NOMO-1 (cell line): ENCODE results near the gene GLMN.

Source experiments
- DNase-seq, 2 experiments: peaks; one replicate each; lab custom pipeline; 2025; ENCODE audit not compliant: unreplicated experiment in 2 of 2; lab: John Stamatoyannopoulos, UW

The GLMN gene

GRCh38 chr1:92298573-92299476 is at the start of gene GLMN, which contains the start of gene RPAP2:
Gene GLMN (minus strand): TSS chr1:92298987. CDS start chr1:92297999, 988 bp downstream.
Gene RPAP2 (plus strand): TSS chr1:92299059. CDS start chr1:92299074, 15 bp downstream.
- DNase-seq, result peak; percentile 74 to 90

DNA sequence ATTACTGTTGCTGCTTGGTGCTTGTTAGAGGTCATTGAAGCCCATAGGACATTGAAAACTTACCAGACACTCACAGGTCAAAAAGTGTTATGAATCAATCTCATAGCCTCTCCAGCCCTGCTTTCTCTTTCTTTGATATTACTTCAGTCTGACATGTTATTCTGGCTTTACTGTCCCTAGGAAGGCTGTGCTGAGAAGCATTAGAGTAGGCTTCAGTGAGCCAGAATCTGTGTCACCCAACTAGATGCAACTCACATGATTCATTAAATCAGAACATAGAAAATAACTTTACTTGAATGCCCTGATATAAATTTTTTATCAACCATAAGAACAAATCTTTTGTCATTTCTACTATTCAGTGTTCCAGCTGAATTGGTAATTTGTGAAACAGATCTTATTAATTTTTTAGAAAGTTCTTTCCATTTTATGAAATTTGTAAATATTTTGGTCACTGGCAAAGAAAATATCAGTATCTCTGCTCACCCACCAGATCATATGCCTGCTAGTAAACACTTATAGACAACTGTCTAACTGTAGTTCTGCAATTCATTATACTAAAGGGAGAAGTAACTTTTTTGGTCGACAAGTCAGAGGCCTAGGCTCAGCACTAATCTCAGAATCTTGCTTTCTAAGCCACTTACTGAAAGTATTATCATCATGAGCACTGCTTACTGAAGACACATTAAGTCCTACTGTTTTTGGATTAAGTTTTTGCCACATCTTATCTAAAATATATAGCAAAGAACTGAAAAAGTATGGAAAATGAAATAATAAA is 48.3 kb upstream of the GLMN start:
- peak; percentile 26 to 57 for DNase-seq

GRCh38 chr1:92343061-92343460 is 44.3 kb upstream of the GLMN start:
- no peak for DNase-seq

GRCh38 chr1:92342401-92342800 is 43.6 kb upstream of the GLMN start:
- no peak for DNase-seq

DNA sequence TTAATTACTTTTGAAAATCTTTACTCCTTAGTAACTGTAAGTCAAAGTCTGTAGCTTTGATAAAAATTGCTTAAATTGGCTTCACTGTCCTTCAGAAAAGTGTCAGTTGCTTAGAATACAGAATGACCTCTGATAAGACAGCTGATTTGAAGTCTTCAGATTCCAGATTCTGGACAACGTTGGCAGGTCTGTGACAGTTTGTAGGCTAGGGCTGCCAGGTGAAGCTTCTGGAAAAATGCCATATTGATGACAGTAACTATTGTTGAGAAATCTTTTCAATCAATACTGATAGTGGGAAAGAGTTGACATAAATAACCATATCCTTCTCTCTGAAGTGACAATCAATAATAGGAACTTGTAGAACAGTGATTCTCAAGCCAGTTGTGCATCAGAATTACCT is 41.4 kb upstream of the GLMN start:
- DNase-seq, result no peak

DNA sequence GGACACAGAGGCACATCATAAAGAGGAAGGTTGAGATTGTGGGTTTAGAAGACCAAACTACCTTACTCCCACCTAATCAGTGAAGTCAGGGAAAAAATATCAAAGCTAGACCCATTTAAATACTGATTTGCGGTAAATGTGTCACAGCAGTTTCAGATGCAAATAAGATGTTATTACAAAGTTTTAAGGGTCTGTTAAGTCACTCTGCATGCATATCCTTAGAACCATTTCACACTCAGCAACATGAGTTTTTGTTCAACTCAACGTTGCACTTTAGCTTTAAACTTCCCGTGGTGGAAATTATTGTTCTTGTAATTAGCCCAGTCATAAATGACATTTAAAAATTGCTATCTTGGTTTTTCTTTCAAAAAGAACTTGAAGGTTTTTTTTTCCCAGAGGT is 34.9 kb upstream of the GLMN start:
- DNase-seq, result no peak

DNA sequence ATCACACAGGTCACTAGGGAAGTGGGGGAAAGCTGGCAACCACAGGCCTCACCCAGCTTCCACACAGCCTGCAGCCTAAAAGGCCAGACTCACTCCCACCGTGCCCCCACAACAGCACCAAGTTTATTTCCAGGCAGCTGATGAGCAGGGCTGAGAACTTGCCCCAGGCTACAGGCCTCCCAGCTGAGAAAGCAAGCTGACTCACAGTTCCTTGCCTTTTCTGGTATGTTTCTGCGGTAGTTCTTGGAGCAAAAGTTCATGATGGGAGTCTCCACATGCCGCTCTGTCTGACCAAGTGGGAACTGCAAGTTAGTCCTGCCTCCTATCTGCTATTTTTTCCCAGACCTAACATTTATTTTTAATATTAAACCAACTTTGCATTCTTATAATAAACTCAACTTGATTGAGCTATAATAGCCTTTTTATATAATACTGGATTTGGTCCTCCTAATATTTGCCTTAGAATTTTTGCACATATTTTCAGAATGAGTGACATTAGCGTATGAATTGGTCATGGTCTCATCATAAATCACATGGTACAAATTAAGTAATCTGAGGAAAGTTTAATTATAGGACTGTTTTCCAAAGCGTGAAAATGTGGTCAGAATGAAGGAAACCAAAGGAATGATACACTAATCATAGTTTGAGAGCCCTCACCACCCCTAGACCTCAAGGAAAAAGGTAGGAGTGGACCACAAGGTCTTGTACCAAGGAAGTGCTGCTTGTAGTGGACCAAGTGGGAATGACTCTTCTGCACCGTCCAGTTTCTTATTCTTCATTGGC is 30.8 kb upstream of the GLMN start:
- no peak for DNase-seq

DNA sequence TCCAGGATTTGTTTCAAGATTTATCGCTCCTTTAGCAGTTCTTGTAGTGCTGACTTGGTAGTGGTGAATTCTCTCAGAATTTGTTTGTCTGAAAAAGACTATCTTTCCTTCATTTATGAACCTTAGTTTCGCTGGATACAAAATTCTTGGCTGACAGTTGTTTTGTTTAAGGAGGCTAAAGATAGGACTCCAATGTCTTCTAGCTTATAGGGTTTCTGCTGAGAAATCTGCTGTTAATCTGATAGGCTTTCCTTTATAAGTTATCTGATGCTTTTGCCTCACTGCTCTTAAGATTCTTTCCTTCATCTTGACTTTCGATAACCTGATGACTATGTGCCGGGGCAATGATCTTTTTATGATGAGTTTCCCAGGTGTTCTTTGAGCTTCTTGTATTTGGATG is 29.0 kb upstream of the GLMN start:
- no peak for DNase-seq

- no peak for DNase-seq
These were observed 27.9 kb upstream of the GLMN start for GRCh38 chr1:92326681-92327080.

GRCh38 chr1:92324784-92325183 is 26.0 kb upstream of the GLMN start:
- DNase-seq, result no peak

DNA sequence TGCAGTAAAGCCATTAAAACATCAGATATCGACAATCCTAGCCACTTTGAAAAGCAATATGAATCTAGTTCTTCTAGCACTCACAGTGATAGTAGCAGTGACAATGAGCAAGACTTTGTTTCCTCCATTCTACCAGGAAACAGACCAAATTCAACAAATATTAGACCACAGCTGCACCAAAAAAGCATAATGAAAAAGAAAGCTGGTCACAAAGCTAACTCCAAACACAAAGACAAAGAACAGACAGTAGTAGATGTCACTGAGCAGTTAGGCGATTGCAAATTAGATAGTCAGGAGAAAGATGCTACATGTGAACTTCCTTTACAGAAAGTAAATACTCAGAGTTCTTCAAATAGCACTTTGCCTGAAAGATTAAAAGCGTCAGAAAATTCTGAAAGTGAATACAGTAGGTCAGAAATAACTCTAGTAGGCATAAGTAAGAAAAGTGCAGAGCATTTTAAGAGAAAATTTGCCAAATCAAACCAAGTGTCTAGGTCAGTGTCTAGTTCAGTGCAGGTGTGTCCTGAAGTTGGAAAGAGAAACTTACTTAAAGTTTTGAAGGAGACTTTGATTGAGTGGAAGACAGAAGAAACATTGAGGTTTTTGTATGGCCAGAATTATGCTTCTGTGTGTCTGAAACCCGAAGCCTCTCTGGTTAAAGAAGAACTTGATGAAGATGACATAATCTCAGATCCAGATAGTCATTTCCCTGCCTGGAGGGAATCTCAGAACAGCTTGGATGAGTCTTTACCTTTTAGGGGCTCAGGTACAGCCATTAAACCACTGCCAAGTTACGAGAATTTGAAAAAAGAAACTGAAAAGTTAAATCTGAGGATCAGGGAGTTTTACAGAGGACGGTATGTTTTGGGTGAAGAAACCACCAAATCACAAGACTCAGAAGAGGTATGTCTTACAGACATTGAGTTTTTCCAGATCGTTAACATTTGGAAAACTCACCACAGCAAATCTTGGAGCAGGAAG is 25.0 kb upstream of the GLMN start:
- no peak for DNase-seq

GRCh38 chr1:92317836-92318493 is 19.2 kb upstream of the GLMN start:
- no peak for DNase-seq

- DNase-seq, result no peak
These were observed 17.2 kb upstream of the GLMN start for GRCh38 chr1:92315766-92316599.

DNA sequence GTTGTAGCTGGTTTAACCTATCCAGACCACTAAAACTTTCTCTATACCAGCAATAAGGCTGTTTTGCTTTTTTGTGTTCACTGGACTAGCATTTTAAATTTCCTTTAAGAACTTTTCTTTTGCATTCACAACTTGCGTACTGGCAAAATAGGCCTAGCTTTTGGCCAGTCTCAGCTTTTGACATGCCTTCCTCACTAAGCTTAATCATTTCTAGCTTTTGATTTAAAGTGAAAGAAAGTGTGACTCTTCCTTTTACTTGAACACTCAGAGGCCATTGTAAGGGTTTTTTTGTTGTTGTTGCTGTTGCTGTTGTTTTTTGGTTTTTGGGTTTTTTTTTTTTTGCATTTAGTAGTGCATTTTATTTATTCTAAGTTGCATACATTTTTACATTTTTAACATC is 15.2 kb upstream of the GLMN start:
- no peak for DNase-seq

DNA sequence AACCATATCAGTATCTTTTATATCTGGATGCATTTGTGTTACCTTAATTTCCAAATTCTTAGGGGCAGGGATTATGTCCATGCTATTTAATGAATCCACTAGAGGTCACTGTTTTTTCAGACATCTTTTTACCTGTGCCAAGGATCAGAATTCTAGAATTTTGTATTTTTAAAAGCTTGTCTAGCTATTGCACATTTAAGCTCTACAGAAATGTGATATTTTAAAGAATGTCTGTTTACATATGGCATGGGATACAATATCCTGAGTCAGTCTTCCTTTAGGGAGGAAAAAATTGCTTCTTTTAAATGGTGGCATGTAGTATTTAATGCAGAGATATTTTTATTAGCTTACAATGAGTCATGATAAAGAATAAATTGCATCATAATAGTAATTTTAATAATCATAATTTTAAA is 11.4 kb upstream of the GLMN start:
- DNase-seq, result peak; percentile 16 to 51

DNA sequence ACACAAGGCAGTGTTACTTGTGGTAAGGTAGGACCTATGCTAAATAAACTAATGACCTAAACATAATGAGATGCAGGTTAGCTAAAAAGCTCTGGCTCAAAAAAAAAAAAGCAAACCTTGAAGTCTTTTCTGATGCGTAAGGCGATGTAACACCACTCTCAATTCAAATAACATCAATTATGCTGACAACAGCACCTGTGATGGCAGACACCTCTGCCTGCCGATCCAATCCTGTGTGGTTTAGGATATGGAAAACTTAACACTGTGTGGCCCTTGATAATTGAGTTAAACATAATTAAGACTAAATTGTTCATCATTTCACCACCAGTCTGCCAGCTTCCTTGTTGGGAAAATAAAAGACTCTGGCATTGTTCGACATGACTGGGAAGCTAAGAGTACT is 9.2 kb upstream of the GLMN start:
- DNase-seq, result no peak

DNA sequence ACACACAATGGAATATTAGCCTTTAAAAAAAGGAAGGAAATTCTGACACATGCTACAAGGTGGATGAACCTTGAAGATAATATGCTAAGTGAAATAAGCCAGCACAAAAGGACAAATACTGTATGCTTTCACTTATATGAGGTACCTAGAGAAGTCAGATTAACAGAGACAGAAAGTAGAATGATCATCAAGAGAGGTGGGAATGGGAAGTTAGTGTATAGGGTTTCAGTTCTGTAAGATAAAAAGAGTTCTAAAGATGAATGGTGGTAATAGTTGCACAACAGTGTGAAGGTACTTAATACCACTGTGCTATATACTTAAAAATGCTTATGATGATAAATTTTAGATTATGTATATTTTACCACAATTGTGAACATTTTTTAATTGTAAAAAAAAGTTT is 7.2 kb upstream of the GLMN start:
- peak; percentile 14 to 51 for DNase-seq

DNA sequence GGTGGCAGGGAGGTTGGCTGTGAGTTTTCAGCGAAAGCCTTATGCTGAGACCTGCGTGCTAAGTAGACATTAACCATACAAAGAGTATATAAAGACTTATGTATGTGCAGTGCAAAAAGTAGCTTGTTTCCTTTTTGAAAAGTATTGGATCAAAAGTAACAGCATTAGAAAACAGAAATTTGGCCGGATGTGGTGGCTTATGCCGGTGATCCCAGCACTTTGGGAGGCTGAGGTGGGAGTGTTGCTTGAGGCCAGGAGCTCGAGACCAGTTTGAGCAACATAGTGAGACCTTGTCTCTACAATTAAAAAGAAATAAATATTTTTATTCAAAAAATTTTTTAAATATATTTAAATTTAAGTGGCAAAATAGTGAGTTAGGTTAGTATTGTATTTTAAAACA is 2.2 kb upstream of the GLMN start:
- DNase-seq, result no peak
